Parathyroid adenoma (tissue), 2 donors: ENCODE measurements around the gene RNASE3.

Source experiments
- H2AFZ ChIP-seq: fragments of 300-600 bp; sonication (generic); one replicate; pipeline ENCODE4 v1.7.0; 2017; ENCODE audit warnings: antibody characterized with exemption, mild to moderate bottlenecking
- H3K27ac ChIP-seq: fragments of 300-600 bp; sonication (generic); one replicate; pipeline ENCODE4 v1.7.0; 2017
- H3K27me3 ChIP-seq: fragments of 300-600 bp; sonication (generic); one replicate; pipeline ENCODE4 v1.7.0; 2017; ENCODE audit warnings: low read length; ENCODE audit not compliant: control insufficient read depth, insufficient read depth
- H3K36me3 ChIP-seq: fragments of 300-600 bp; sonication (generic); one replicate; pipeline ENCODE4 v1.7.0; 2017; ENCODE audit warnings: low read length; ENCODE audit not compliant: control insufficient read depth, insufficient read depth
- H3K4me1 ChIP-seq: fragments of 300-600 bp; sonication (generic); one replicate; pipeline ENCODE4 v1.7.0; 2017; ENCODE audit warnings: control low read depth
- H3K4me2 ChIP-seq: fragments of 300-600 bp; sonication (generic); one replicate; pipeline ENCODE4 v1.7.0; 2017; ENCODE audit warnings: low read length
- H3K4me3 ChIP-seq: fragments of 300-600 bp; sonication (generic); one replicate; pipeline ENCODE4 v1.7.0; 2017; ENCODE audit warnings: low read depth, low read length
- H3K79me2 ChIP-seq: fragments of 300-600 bp; sonication (generic); one replicate; pipeline ENCODE4 v1.7.0; 2017; ENCODE audit warnings: control low read depth
- H3K9ac ChIP-seq: fragments of 300-600 bp; sonication (generic); one replicate; pipeline ENCODE4 v1.7.0; 2017; ENCODE audit warnings: mild to moderate bottlenecking
- H3K9me3 ChIP-seq: fragments of 300-600 bp; sonication (generic); one replicate; pipeline ENCODE4 v1.7.0; 2017; ENCODE audit warnings: low read length; ENCODE audit not compliant: control insufficient read depth
- CTCF ChIP-seq: fragments of 300-600 bp; sonication (generic); IDR thresholded peaks from one replicate; pipeline ENCODE4 v1.7.0; 2017; ENCODE audit warnings: antibody characterized with exemption, mild to moderate bottlenecking
- donor health status: primary hyperparathyroidism.

RNASE3 gene

GRCh38 chr14:20934148-20934762, 43.1 kb downstream of the RNASE3 start:
- Histone ChIP-seq H3K9me3 (no peaks in the 10 kb centered on the region), H3K9ac (no peak overlapping the region), H3K4me3 (no peak overlapping the region), H2AFZ (no peak overlapping the region), H3K27ac (no peak overlapping the region), H3K4me1 (no peaks in the 10 kb centered on the region), H3K36me3 (no peaks in the 10 kb centered on the region), H3K27me3 (no peaks in the 10 kb centered on the region), H3K79me2 (no peaks in the 10 kb centered on the region), H3K4me2 (no peak overlapping the region)
- peak; percentile 42 for TF ChIP-seq CTCF

- TF ChIP-seq CTCF: no peak
- no peak overlapping the region for H3K4me3 ChIP-seq
- H2AFZ ChIP-seq: no peak overlapping the region
- no peaks in the 10 kb centered on the region for H3K4me1 ChIP-seq
- no peaks in the 10 kb centered on the region for H3K79me2 ChIP-seq
- no peak overlapping the region for H3K27ac ChIP-seq
- no peak overlapping the region for H3K9ac ChIP-seq
- H3K27me3 ChIP-seq: no peaks in the 10 kb centered on the region
- H3K36me3 ChIP-seq: no peaks in the 10 kb centered on the region
- no peaks in the 10 kb centered on the region for H3K9me3 ChIP-seq
- no peak overlapping the region for H3K4me2 ChIP-seq
These were observed 44.3 kb downstream of the RNASE3 start for GRCh38 chr14:20935303-20935984.
